Upper lobe of left lung (tissue), 4 donors: ENCODE results near the gene CLTCL1.

Source experiments
- CTCF ChIP-seq, 6 experiments: fragments of 450-650 bp in 4 of 6; fragments of 200-600 bp in 2 of 6; sonication (generic) in 2 of 6; IDR thresholded peaks; one replicate each; pipeline ENCODE4 v1.5.1; 2016 to 2019; ENCODE audit warnings: antibody characterized with exemption in 6 of 6
- EP300 ChIP-seq, 4 donors: sonication (generic); formaldehyde crosslinking; IDR thresholded peaks; one replicate each; pipeline ENCODE4 v1.5.1; 2017; ENCODE audit warnings: antibody characterized with exemption in 4 of 4, control low read depth in 2 of 4
- POLR2A ChIP-seq, 4 donors: fragments of 450-650 bp; IDR thresholded peaks; one replicate each; pipeline ENCODE4 v1.5.1; 2016 to 2017; ENCODE audit warnings: antibody characterized with exemption in 4 of 4, mild to moderate bottlenecking in 2 of 4
- POLR2AphosphoS5 ChIP-seq, 2 donors: sonication (generic); formaldehyde crosslinking; IDR thresholded peaks; one replicate each; pipeline ENCODE4 v1.5.1; 2017; ENCODE audit warnings: antibody characterized with exemption in 2 of 2

- TF ChIP-seq CTCF (IDR thresholded peaks at IDR 0.05), result no peak
- no peak for TF ChIP-seq POLR2AphosphoS5 (IDR thresholded peaks at IDR 0.05)
- no peak for TF ChIP-seq EP300 (IDR thresholded peaks at IDR 0.05)
- TF ChIP-seq POLR2A (IDR thresholded peaks at IDR 0.05), result no peak
These were observed 37.9 kb upstream of the CLTCL1 start for GRCh38 chr22:19329454-19329853.
